ENCODE results near the gene STK32C.

Gene STK32C

DNA sequence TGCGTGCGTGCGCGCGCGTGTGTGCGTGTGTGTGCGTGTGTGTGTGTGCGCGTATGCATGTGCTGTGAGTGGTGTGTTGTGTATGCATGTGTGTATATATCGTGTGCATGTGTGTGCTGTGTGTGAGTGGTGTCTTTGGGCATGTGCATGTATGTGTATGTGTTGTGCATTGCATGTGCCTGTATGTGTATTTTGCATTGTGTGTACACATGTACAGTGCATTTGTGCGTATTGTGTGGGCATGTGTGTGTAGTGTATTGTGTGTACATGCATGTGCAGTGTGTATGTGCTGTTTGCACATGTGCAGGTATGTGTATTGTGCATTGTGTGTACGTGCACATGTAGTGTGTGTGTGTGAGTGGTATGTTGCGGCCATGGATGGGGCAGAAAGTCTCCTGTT is 127.0 kb downstream of the STK32C start (continued):
- TF ChIP-seq TSHZ2 (CRISPR knock-in tag; IDR thresholded peaks at IDR 0.05) = no peak
- TF ChIP-seq ZFP3 (CRISPR knock-in tag; IDR thresholded peaks at IDR 0.05) = no peak
- no peak for TF ChIP-seq TCF4 (CRISPR knock-in tag; IDR thresholded peaks at IDR 0.05; ENCODE audit: borderline replicate concordance)

- ATAC-seq = no peak
- TF ChIP-seq ZNF565 (CRISPR knock-in tag; conservative IDR thresholded peaks at IDR 0.05; ENCODE audit: low read depth) (no peak), PATZ1 (CRISPR knock-in tag; IDR thresholded peaks at IDR 0.05; ENCODE audit: borderline replicate concordance) (no peak), BACH2 (CRISPR knock-in tag; IDR thresholded peaks at IDR 0.05; ENCODE audit: borderline replicate concordance) (no peak), ZFP3 (CRISPR knock-in tag; IDR thresholded peaks at IDR 0.05) (no peak), CREB5 (CRISPR knock-in tag; IDR thresholded peaks at IDR 0.05; ENCODE audit: low read depth) (no peak), GLIS3 (CRISPR knock-in tag; IDR thresholded peaks at IDR 0.05) (no peak), ZNF8 (CRISPR knock-in tag; IDR thresholded peaks at IDR 0.05) (no peak)
Observed at GRCh38 chr10:132179551-132180392, 128.0 kb downstream of the STK32C start.

DNA sequence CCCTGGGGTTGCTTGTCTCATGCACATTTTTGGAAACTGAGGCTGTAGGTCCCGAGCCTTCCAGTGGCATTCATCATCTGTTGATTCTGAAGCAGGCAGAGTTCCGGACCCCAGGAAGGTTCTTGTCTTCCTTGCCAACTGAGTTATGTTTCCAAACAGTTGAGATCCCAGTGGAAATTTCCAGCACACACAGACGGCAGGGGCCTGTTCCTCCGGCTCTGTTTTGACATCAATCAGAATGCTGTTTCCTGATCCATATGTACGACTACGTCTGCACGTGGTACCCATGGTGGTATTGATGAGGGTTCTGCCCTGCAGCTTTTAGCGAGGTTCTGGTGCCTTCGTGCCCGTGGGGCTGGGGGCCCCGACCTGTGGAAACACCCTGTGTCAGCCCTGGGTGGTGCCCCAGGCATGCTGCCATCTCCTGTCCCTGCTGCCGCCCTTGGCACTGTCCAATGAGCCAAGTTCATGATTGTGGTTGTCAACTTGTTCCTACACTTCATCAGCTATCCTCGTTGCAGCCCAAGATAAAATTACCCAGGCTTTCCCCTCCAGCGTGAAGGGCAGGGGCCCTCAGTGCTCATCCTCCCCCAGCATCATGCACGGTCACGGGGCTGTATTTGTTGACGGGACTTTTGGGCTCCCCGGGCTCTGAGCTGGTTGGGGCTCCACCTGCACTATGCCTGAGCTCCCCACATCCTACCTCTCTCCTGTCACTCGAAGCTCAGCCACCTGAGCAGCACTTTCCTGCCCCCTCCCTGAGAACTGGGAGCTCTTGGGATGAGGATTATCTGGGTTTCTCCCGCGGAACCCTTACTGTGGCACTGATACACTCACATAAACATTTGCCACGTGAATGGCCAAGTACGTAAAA is 128.8 kb downstream of the STK32C start:
- TF ChIP-seq TSHZ2 (CRISPR knock-in tag; IDR thresholded peaks at IDR 0.05) = no peak
- ATAC-seq = no peak

GRCh38 chr10:132178046-132178445 is 129.7 kb downstream of the STK32C start:
- no peak for ATAC-seq
- no peak for TF ChIP-seq GLIS3 (CRISPR knock-in tag; IDR thresholded peaks at IDR 0.05)
- TF ChIP-seq TOX (CRISPR knock-in tag; IDR thresholded peaks at IDR 0.05; ENCODE audit: borderline replicate concordance) = no peak
- TF ChIP-seq RARB (CRISPR knock-in tag; IDR thresholded peaks at IDR 0.05) = no peak
- TF ChIP-seq ZFP3 (CRISPR knock-in tag; IDR thresholded peaks at IDR 0.05) = no peak
- no peak for TF ChIP-seq ARNTL (CRISPR knock-in tag; IDR thresholded peaks at IDR 0.05; ENCODE audit: borderline replicate concordance, low read depth)
- no peak for TF ChIP-seq PPARA (CRISPR knock-in tag; IDR thresholded peaks at IDR 0.05; ENCODE audit: borderline replicate concordance)
- TF ChIP-seq ESRRG (CRISPR knock-in tag; IDR thresholded peaks at IDR 0.05) = no peak
- no peak for TF ChIP-seq TCF4 (CRISPR knock-in tag; IDR thresholded peaks at IDR 0.05; ENCODE audit: borderline replicate concordance)
- no peak for TF ChIP-seq POU6F1 (CRISPR knock-in tag; IDR thresholded peaks at IDR 0.05; ENCODE audit: borderline replicate concordance, low read depth)
- TF ChIP-seq ZFP30 (CRISPR knock-in tag; IDR thresholded peaks at IDR 0.05) = no peak
- TF ChIP-seq SNAI2 (CRISPR knock-in tag; IDR thresholded peaks at IDR 0.05) = no peak
- TF ChIP-seq CSDC2 (CRISPR knock-in tag; IDR thresholded peaks at IDR 0.05) = no peak
- no peak for TF ChIP-seq TSHZ2 (CRISPR knock-in tag; IDR thresholded peaks at IDR 0.05)

Data from SK-N-SH treated with all-trans-retinoic acid at 6 μM for 48 hours (cell line).